Smooth muscle cell (in vitro differentiated cells): ENCODE measurements around the gene GPR132. TPM values are rescaled to one million over a fixed set of nuclear protein-coding genes. Genes with fewer than 3 reads are reported as not detected.

Experiments used
- DNase-seq: peaks from one replicate; lab custom pipeline; 2025; ENCODE audit not compliant: unreplicated experiment; lab: John Stamatoyannopoulos, UW
- H2AFZ ChIP-seq: fragments of 200-600 bp; sonication (generic); 2 replicates; pipeline ENCODE4 v1.6.0; 2016; ENCODE audit warnings: antibody characterized with exemption, low read depth, mild to moderate bottlenecking
- H3F3A ChIP-seq: fragments of 200-600 bp; sonication (generic); 2 replicates; pipeline ENCODE4 v1.6.0; 2017; ENCODE audit warnings: antibody characterized with exemption, low read depth
- H3K27ac ChIP-seq: fragments of 200-600 bp; sonication (generic); 2 replicates; pipeline ENCODE4 v1.5.1; 2016; ENCODE audit warnings: low read depth, mild to moderate bottlenecking
- H3K27me3 ChIP-seq: fragments of 200-600 bp; sonication (generic); 2 replicates; pipeline ENCODE4 v1.6.1; 2016; ENCODE audit warnings: low read depth, mild to moderate bottlenecking
- H3K36me3 ChIP-seq: fragments of 200-600 bp; sonication (generic); 2 replicates; pipeline ENCODE4 v1.5.1; 2016; ENCODE audit warnings: low read depth
- H3K4me1 ChIP-seq: fragments of 200-600 bp; sonication (generic); 2 replicates; pipeline ENCODE4 v1.5.1; 2016; ENCODE audit warnings: low read depth
- H3K4me2 ChIP-seq: fragments of 200-600 bp; sonication (generic); 2 replicates; pipeline ENCODE4 v1.6.0; 2016; ENCODE audit warnings: mild to moderate bottlenecking
- H3K4me3 ChIP-seq: fragments of 200-600 bp; sonication (generic); 2 replicates; pipeline ENCODE4 v1.5.1; 2016; ENCODE audit warnings: mild to moderate bottlenecking
- H3K79me2 ChIP-seq: fragments of 200-600 bp; sonication (generic); 2 replicates; pipeline ENCODE4 v1.6.0; 2016; ENCODE audit warnings: low read depth, mild to moderate bottlenecking
- H3K9ac ChIP-seq: fragments of 200-600 bp; sonication (generic); 2 replicates; pipeline ENCODE4 v1.6.0; 2016; ENCODE audit warnings: low read depth
- H3K9me3 ChIP-seq: fragments of 200-600 bp; sonication (generic); replicated peaks from 2 replicates; pipeline ENCODE4 v1.5.1; 2016; ENCODE audit warnings: low read depth
- H4K20me1 ChIP-seq: fragments of 200-600 bp; sonication (generic); 2 replicates; pipeline ENCODE4 v1.6.0; 2016; ENCODE audit warnings: low read depth
- CTCF ChIP-seq: fragments of 200-600 bp; sonication (generic); IDR thresholded peaks from 2 replicates; pipeline ENCODE4 v1.5.1; 2017; ENCODE audit warnings: borderline replicate concordance, mild to moderate bottlenecking, antibody characterized with exemption; ENCODE audit not compliant: insufficient read depth, poor library complexity, severe bottlenecking
- WGBS: methylation state at CpG from one replicate; pipeline ENCODE4 v1.1.7; 2016; ENCODE audit warnings: low lambda C conversion rate; 5-methylcytosine and 5-hydroxymethylcytosine counted together
- polyA plus RNA-seq: library from polyadenylated mRNA; unstranded; fragments of >200 nt; fragmentation: Nextera tagmentation; extraction: Ambion mirVana; gene quantifications from 2 replicates; pipeline ENCODE4 v1.2.1, GENCODE V29; 2016
- total RNA-seq: library from RNA; depleted of rRNA; stranded (reverse); fragments of >200 nt; gene quantifications from 2 replicates; pipeline ENCODE4 v1.2.3, GENCODE V29; 2014

Gene GPR132
- total and polyA plus RNA-seq, 2 experiments from 2014 or later = 0.18 to 0.62 TPM

- no peak overlapping the region for H3K27ac ChIP-seq
- H2AFZ ChIP-seq = no peak overlapping the region
- H3K4me3 ChIP-seq = no peak overlapping the region
- no peaks in the 10 kb centered on the region for H3K9me3 ChIP-seq
- H3K27me3 ChIP-seq = no peaks in the 10 kb centered on the region
- H3F3A ChIP-seq = no peaks in the 10 kb centered on the region
- H3K4me2 ChIP-seq = no peak overlapping the region
- H3K36me3 ChIP-seq = no peaks in the 10 kb centered on the region
- no peaks in the 10 kb centered on the region for H4K20me1 ChIP-seq
- TF ChIP-seq CTCF = no peak
- peaks cover 7% of the 10 kb centered on the region for H3K4me1 ChIP-seq
- 91% methylated on average over 10 of the region's 10 CpGs for WGBS
- H3K9ac ChIP-seq = no peak overlapping the region
- no peak for DNase-seq
- H3K79me2 ChIP-seq = no peaks in the 10 kb centered on the region
Observed at GRCh38 chr14:105063056-105063455, 2.2 kb downstream of the GPR132 start.

- no peak overlapping the region for H2AFZ ChIP-seq
- H3K36me3 ChIP-seq = no peaks in the 10 kb centered on the region
- H3K27me3 ChIP-seq = no peaks in the 10 kb centered on the region
- no peaks in the 10 kb centered on the region for H4K20me1 ChIP-seq
- H3K9me3 ChIP-seq = no peaks in the 10 kb centered on the region
- no peaks in the 10 kb centered on the region for H3K79me2 ChIP-seq
- H3K27ac ChIP-seq = no peak overlapping the region
- no peaks in the 10 kb centered on the region for H3F3A ChIP-seq
- peaks cover 7% of the 10 kb centered on the region for H3K4me1 ChIP-seq
- no peak overlapping the region for H3K9ac ChIP-seq
- no peak overlapping the region for H3K4me3 ChIP-seq
- 96% methylated on average over 7 of the region's 7 CpGs for WGBS
- no peak for DNase-seq
- no peak for TF ChIP-seq CTCF
- H3K4me2 ChIP-seq = no peak overlapping the region
Observed at GRCh38 chr14:105062048-105062433, 3.2 kb downstream of the GPR132 start.

- Histone ChIP-seq H4K20me1 (no peaks in the 10 kb centered on the region), H3K9ac (no peak overlapping the region), H3K79me2 (no peaks in the 10 kb centered on the region), H3K27ac (no peak overlapping the region), H3F3A (no peaks in the 10 kb centered on the region), H3K9me3 (no peaks in the 10 kb centered on the region), H3K4me3 (no peak overlapping the region), H2AFZ (no peak overlapping the region), H3K27me3 (no peaks in the 10 kb centered on the region), H3K4me1 (peaks cover 7% of the 10 kb centered on the region), H3K36me3 (no peaks in the 10 kb centered on the region), H3K4me2 (no peak overlapping the region)
- whole genome bisulfite sequencing = 83% methylated on average over 13 of the region's 13 CpGs
- no peak for DNase-seq
- no peak for TF ChIP-seq CTCF
Observed at GRCh38 chr14:105061428-105062047, 3.7 kb downstream of the GPR132 start.
